Nephron (organoid): ENCODE measurements around the gene PLP1.

Experiments
- H3K27ac Mint-ChIP-seq, 3 experiments: 2 replicates each; pipeline ENCODE4 v1.8.0; 2020; ENCODE audit warnings: mixed read lengths in 3 of 3, mild to moderate bottlenecking in 2 of 3, moderate library complexity in 1 of 3
- H3K27me3 Mint-ChIP-seq: 2 replicates; pipeline ENCODE4 v1.8.0; 2021; ENCODE audit warnings: low read depth, mild to moderate bottlenecking, moderate library complexity, mixed read lengths
- H3K36me3 Mint-ChIP-seq: 2 replicates; pipeline ENCODE4 v1.8.0; 2020; ENCODE audit warnings: low read depth, mixed read lengths
- H3K4me1 Mint-ChIP-seq: 2 replicates; pipeline ENCODE4 v1.8.0; 2020; ENCODE audit warnings: mixed read lengths
- H3K4me3 Mint-ChIP-seq, 3 experiments: 2 replicates each; pipeline ENCODE4 v1.8.0; 2020; ENCODE audit warnings: mild to moderate bottlenecking in 3 of 3, mixed read lengths in 3 of 3, moderate library complexity in 2 of 3
- H3K9me3 Mint-ChIP-seq: 2 replicates; pipeline ENCODE4 v1.8.0; 2020; ENCODE audit warnings: mixed read lengths
- CTCF ChIP-seq, 3 experiments: fragments of 200-600 bp; sonication (generic); IDR thresholded peaks; one replicate each; pipeline ENCODE4 v1.5.0; 2021; ENCODE audit warnings: antibody characterized with exemption in 3 of 3; ENCODE audit not compliant: unreplicated experiment in 3 of 3

The PLP1 gene

GRCh38 chrX:103782640-103783039, 6.0 kb downstream of the PLP1 start:
- H3K4me3 Mint-ChIP-seq = no peak overlapping the region
- peaks cover 42% of the 10 kb centered on the region for H3K4me1 Mint-ChIP-seq
- peak overlapping the region in 1 of 3 experiments; percentile 85 for H3K27ac Mint-ChIP-seq
- H3K9me3 Mint-ChIP-seq = no peaks in the 10 kb centered on the region
- TF ChIP-seq CTCF (IDR thresholded peaks at IDR 0.05; ENCODE audit: unreplicated experiment in 3 of 3) = no peak
- no peaks in the 10 kb centered on the region for H3K36me3 Mint-ChIP-seq
- H3K27me3 Mint-ChIP-seq = no peaks in the 10 kb centered on the region

GRCh38 chrX:103783196-103783595, 6.6 kb downstream of the PLP1 start:
- peak overlapping the region in 2 of 3 experiments; percentile 82 to 85 for H3K27ac Mint-ChIP-seq
- peaks cover 37% of the 10 kb centered on the region for H3K4me1 Mint-ChIP-seq
- no peaks in the 10 kb centered on the region for H3K27me3 Mint-ChIP-seq
- no peak overlapping the region for H3K4me3 Mint-ChIP-seq
- no peaks in the 10 kb centered on the region for H3K9me3 Mint-ChIP-seq
- no peak for TF ChIP-seq CTCF (IDR thresholded peaks at IDR 0.05; ENCODE audit: unreplicated experiment in 3 of 3)
- H3K36me3 Mint-ChIP-seq = no peaks in the 10 kb centered on the region

- Mint-ChIP-seq H3K27ac (peak overlapping the region in 2 of 3 experiments; percentile 44 to 85), H3K9me3 (no peaks in the 10 kb centered on the region), H3K36me3 (no peaks in the 10 kb centered on the region), H3K4me1 (peaks cover 31% of the 10 kb centered on the region), H3K4me3 (no peak overlapping the region), H3K27me3 (no peaks in the 10 kb centered on the region)
- TF ChIP-seq CTCF (IDR thresholded peaks at IDR 0.05; ENCODE audit: unreplicated experiment in 3 of 3) = no peak
Measured at GRCh38 chrX:103783971-103784370, 7.3 kb downstream of the PLP1 start.

- Mint-ChIP-seq H3K4me1 (peaks cover 2% of the 10 kb centered on the region), H3K27me3 (no peaks in the 10 kb centered on the region), H3K4me3 (no peak overlapping the region), H3K27ac (no peak overlapping the region), H3K36me3 (no peaks in the 10 kb centered on the region), H3K9me3 (no peaks in the 10 kb centered on the region)
- no peak for TF ChIP-seq CTCF (IDR thresholded peaks at IDR 0.05; ENCODE audit: unreplicated experiment in 3 of 3)
Measured at GRCh38 chrX:103789004-103789403, 12.4 kb downstream of the PLP1 start.

- TF ChIP-seq CTCF (IDR thresholded peaks at IDR 0.05; ENCODE audit: unreplicated experiment in 3 of 3) = no peak
- Mint-ChIP-seq H3K36me3 (no peaks in the 10 kb centered on the region), H3K9me3 (no peaks in the 10 kb centered on the region), H3K27ac (no peak overlapping the region), H3K4me3 (no peak overlapping the region), H3K27me3 (no peaks in the 10 kb centered on the region), H3K4me1 (no peaks in the 10 kb centered on the region)
Measured at GRCh38 chrX:103791228-103791627, 14.6 kb downstream of the PLP1 start.

- Mint-ChIP-seq H3K27ac (no peak overlapping the region), H3K4me3 (no peak overlapping the region), H3K36me3 (no peaks in the 10 kb centered on the region), H3K27me3 (no peaks in the 10 kb centered on the region), H3K9me3 (no peaks in the 10 kb centered on the region), H3K4me1 (no peaks in the 10 kb centered on the region)
- TF ChIP-seq CTCF (IDR thresholded peaks at IDR 0.05; ENCODE audit: unreplicated experiment in 3 of 3) = no peak
Measured at GRCh38 chrX:103791826-103792485, 15.3 kb downstream of the PLP1 start.
